Measurements from ENCODE around the gene CDH3. TPM values are rescaled to one million over a fixed set of nuclear protein-coding genes. Genes with fewer than 3 reads are reported as not detected.

The CDH3 gene
- total RNA-seq, 1 donor from 2014 or later, result 3.4 TPM

DNA sequence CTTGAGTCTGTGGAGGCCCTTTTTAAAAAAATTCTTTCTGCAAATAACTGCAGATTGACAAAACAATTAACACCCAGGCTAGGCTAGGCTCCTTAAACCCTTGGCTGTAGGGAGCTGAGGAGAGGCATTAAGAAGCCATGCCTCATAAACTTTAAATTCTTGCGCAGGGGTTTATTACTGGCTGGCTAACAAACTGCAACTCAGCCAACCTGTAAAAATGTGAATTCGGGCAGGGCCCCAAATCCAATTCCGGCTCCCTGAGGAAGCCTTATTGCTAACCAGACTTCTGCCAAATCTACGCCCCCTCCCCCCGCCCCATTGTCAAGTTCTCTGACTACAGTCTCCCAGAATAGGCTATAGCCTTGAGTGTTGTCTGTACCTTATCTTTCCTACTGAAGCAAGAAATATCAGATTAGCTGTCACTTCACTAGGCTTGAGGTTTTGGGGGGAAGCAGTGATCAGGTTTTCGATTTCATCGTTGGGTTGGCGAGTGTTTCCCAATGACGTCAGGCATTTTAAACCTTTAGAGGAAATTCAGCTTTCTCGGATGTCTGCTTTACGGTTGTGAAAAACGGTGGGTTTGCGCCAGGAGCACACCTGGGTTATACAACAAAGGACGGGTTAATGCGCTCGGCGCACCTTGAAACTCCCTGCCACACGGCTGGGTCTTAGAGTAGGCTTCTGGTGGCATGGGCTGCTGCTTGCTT is 2.0 kb downstream of the CDH3 start:
- H3K27me3 ChIP-seq (ENCODE audit: low read depth), result peaks cover 66% of the 10 kb centered on the region

GRCh38 chr16:68651136-68651535 is 6.0 kb downstream of the CDH3 start:
- Histone ChIP-seq H3K27ac (no peak overlapping the region), H3K36me3 (no peaks in the 10 kb centered on the region), H3K9me3 (no peaks in the 10 kb centered on the region), H3K4me1 (peaks cover 2% of the 10 kb centered on the region), H3K4me3 (no peak overlapping the region), H3K27me3 (ENCODE audit: low read depth) (peaks cover 27% of the 10 kb centered on the region)
- intact Hi-C loops (cut with DNase I), result no loop called here
- TF ChIP-seq, protein P1, sequence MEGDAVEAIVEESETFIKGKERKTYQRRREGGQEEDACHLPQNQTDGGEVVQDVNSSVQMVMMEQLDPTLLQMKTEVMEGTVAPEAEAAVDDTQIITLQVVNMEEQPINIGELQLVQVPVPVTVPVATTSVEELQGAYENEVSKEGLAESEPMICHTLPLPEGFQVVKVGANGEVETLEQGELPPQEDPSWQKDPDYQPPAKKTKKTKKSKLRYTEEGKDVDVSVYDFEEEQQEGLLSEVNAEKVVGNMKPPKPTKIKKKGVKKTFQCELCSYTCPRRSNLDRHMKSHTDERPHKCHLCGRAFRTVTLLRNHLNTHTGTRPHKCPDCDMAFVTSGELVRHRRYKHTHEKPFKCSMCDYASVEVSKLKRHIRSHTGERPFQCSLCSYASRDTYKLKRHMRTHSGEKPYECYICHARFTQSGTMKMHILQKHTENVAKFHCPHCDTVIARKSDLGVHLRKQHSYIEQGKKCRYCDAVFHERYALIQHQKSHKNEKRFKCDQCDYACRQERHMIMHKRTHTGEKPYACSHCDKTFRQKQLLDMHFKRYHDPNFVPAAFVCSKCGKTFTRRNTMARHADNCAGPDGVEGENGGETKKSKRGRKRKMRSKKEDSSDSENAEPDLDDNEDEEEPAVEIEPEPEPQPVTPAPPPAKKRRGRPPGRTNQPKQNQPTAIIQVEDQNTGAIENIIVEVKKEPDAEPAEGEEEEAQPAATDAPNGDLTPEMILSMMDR (IDR thresholded peaks at IDR 0.05), result no peak
- ATAC-seq, result no peak
- DNase-seq, result no peak

More for the DNA sequence above, 2.0 kb downstream of the CDH3 start:
- no peak for DNase-seq
- intact Hi-C loops (cut with DNase I), result no loop called here
- Histone ChIP-seq H3K9me3 (no peaks in the 10 kb centered on the region), H3K4me1 (peaks cover 27% of the 10 kb centered on the region), H3K4me3 (no peak overlapping the region), H3K27ac (no peak overlapping the region), H3K36me3 (no peaks in the 10 kb centered on the region)
- no peak for ATAC-seq
- TF ChIP-seq, protein P1 (IDR thresholded peaks at IDR 0.05), result no peak

- no peaks in the 10 kb centered on the region for H3K36me3 ChIP-seq
- H3K27ac ChIP-seq, result no peak overlapping the region
- H3K9me3 ChIP-seq, result no peaks in the 10 kb centered on the region
- DNase-seq (no peak), ATAC-seq (no peak)
- no peaks in the 10 kb centered on the region for H3K4me1 ChIP-seq
- TF ChIP-seq, protein P1 (IDR thresholded peaks at IDR 0.05), result no peak
- intact Hi-C loops (cut with DNase I), result no loop called here
- H3K4me3 ChIP-seq, result no peak overlapping the region
- H3K27me3 ChIP-seq (ENCODE audit: low read depth), result peaks cover 12% of the 10 kb centered on the region
These were observed 7.5 kb downstream of the CDH3 start for GRCh38 chr16:68652659-68653058.

GRCh38 chr16:68655806-68656205 is 10.7 kb downstream of the CDH3 start:
- Histone ChIP-seq H3K4me3 (no peak overlapping the region), H3K4me1 (no peaks in the 10 kb centered on the region), H3K27ac (no peak overlapping the region), H3K27me3 (ENCODE audit: low read depth) (no peaks in the 10 kb centered on the region), H3K9me3 (no peaks in the 10 kb centered on the region), H3K36me3 (no peaks in the 10 kb centered on the region)
- TF ChIP-seq, protein P1 (IDR thresholded peaks at IDR 0.05), result no peak
- DNase-seq, result no peak
- no peak for ATAC-seq
- intact Hi-C loops (cut with DNase I), result no loop called here

DNA sequence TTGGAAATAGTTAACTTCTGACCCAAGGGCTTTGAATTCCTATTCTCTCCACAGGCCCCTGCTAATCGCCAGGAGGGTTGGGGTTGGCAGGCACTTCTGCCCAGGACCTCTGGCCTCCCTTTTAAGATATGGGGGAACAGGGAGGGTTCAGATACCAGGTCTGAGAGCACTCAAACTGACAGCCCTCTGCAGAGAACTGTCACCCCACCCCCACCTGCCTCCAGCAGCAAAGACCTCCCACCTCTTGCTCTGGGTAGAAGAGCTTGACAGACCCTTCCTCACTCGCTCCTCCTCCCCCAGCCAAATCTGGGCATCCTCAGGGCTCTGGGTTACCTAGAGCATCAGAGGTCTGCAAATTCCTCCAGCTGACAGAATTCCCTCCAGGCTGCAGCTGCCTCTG is 11.6 kb downstream of the CDH3 start:
- no peaks in the 10 kb centered on the region for H3K27me3 ChIP-seq (ENCODE audit: low read depth)
- H3K4me1 ChIP-seq, result no peaks in the 10 kb centered on the region
- ATAC-seq, result no peak
- H3K4me3 ChIP-seq, result no peak overlapping the region
- TF ChIP-seq, protein P1 (IDR thresholded peaks at IDR 0.05), result no peak
- DNase-seq, result no peak
- no peaks in the 10 kb centered on the region for H3K9me3 ChIP-seq
- intact Hi-C loops (cut with DNase I), result no loop called here
- no peak overlapping the region for H3K27ac ChIP-seq
- no peaks in the 10 kb centered on the region for H3K36me3 ChIP-seq
